SK-N-SH (cell line): ENCODE measurements around the gene UBAC2. TPM values are rescaled to one million over a fixed set of nuclear protein-coding genes. Genes with fewer than 3 reads are reported as not detected.

Source experiments
- CTCF ChIA-PET: fragments of 300-600, 350-600 bp; formaldehyde crosslinking; extraction: SDS; loops from one replicate; lab custom pipeline; 2021; lab: Yijun Ruan, JAX
- POLR2A ChIA-PET: fragments of 350-600 bp; sonication (Branson Sonifier 250); formaldehyde crosslinking; extraction: SDS; loops from one replicate; lab custom pipeline; 2020; ENCODE audit warnings: antibody characterized with exemption, inconsistent platforms; lab: Yijun Ruan, JAX
- DNase-seq: peaks from one replicate; pipeline ENCODE4 v3.0.0; 2012
- H2AFZ ChIP-seq: fragments of 200-600 bp; sonication (generic); 2 replicates; pipeline ENCODE4 v1.8.1; 2016; ENCODE audit warnings: antibody characterized with exemption, mild to moderate bottlenecking, low read depth
- H3F3A ChIP-seq: fragments of 200-600 bp; sonication (generic); replicated peaks from 2 replicates; pipeline ENCODE3; 2016; ENCODE audit warnings: antibody characterized with exemption, mild to moderate bottlenecking; ENCODE audit not compliant: insufficient read depth
- H3K27ac ChIP-seq, 2 experiments: fragments of 200-500 bp in 1 of 2; fragments of 200-600 bp in 1 of 2; sonication (Bioruptor generic) in 1 of 2; sonication (generic), shearing (Covaris generic) in 1 of 2; 2 replicates each; pipeline versions ENCODE4 v1.5.1 to v1.6.1; 2014 to 2016; ENCODE audit warnings: low read depth in 2 of 2, inconsistent platforms in 1 of 2, low read length in 1 of 2, mild to moderate bottlenecking in 1 of 2, mixed read lengths in 1 of 2
- H3K27me3 ChIP-seq: fragments of 200-600 bp; sonication (generic), shearing (Covaris generic); 2 replicates; pipeline ENCODE4 v1.6.1; 2016; ENCODE audit warnings: mixed run types; ENCODE audit not compliant: insufficient read depth
- H3K36me3 ChIP-seq, 2 experiments: fragments of 200-500 bp in 1 of 2; fragments of 200-600 bp in 1 of 2; sonication (Bioruptor generic) in 1 of 2; sonication (generic) in 1 of 2; replicated peaks in 1 of 2; 2 replicates each; pipeline versions ENCODE3 to v1.5.1; 2014 to 2016; ENCODE audit warnings: low read length in 1 of 2, mild to moderate bottlenecking in 1 of 2; ENCODE audit not compliant: insufficient read depth in 2 of 2, control insufficient read depth in 1 of 2
- H3K4me1 ChIP-seq, 2 experiments: fragments of 200-500 bp in 1 of 2; fragments of 200-600 bp in 1 of 2; sonication (Bioruptor generic) in 1 of 2; sonication (generic), shearing (Covaris generic) in 1 of 2; 2 replicates each; pipeline versions ENCODE4 v1.5.1 to v1.6.1; 2014 to 2016; ENCODE audit warnings: low read depth in 1 of 2, low read length in 1 of 2, mixed run types in 1 of 2; ENCODE audit not compliant: insufficient read depth in 2 of 2, control insufficient read depth in 1 of 2
- H3K4me2 ChIP-seq: fragments of 200-600 bp; sonication (generic), shearing (Covaris generic); 2 replicates; pipeline ENCODE4 v1.6.1; 2017; ENCODE audit warnings: mixed run types
- H3K4me3 ChIP-seq, 2 experiments: fragments of 200-500 bp in 1 of 2; fragments of 200-600 bp in 1 of 2; sonication (Bioruptor generic) in 1 of 2; sonication (generic), shearing (Covaris generic) in 1 of 2; 2 replicates each; pipeline versions ENCODE4 v1.5.1 to v1.8.1; 2014 to 2016; ENCODE audit warnings: low read depth in 2 of 2, inconsistent platforms in 1 of 2, low read length in 1 of 2, mild to moderate bottlenecking in 1 of 2, mixed read lengths in 1 of 2, moderate library complexity in 1 of 2
- H3K79me2 ChIP-seq: fragments of 200-600 bp; sonication (generic); 2 replicates; pipeline ENCODE4 v1.8.1; 2017; ENCODE audit warnings: mild to moderate bottlenecking; ENCODE audit not compliant: insufficient read depth
- H3K9ac ChIP-seq: fragments of 200-600 bp; sonication (generic); 2 replicates; pipeline ENCODE4 v1.6.1; 2017; ENCODE audit warnings: mixed run types
- H3K9me2 ChIP-seq: fragments of 200-600 bp; sonication (generic); 2 replicates; pipeline ENCODE4 v1.6.1; 2017; ENCODE audit warnings: mixed run types
- H3K9me3 ChIP-seq: fragments of 200-600 bp; sonication (generic); 2 replicates; pipeline ENCODE4 v1.6.1; 2017; ENCODE audit warnings: mixed run types, mild to moderate bottlenecking, moderate library complexity
- H4K20me1 ChIP-seq: fragments of 200-600 bp; sonication (generic); 2 replicates; pipeline ENCODE4 v1.6.1; 2017; ENCODE audit warnings: mild to moderate bottlenecking, mixed run types; ENCODE audit not compliant: insufficient read depth
- CHD2 ChIP-seq: fragments of 150-350 bp; IDR thresholded peaks from 2 replicates; pipeline ENCODE4 v1.6.1; 2018; ENCODE audit warnings: low read length; ENCODE audit not compliant: partially characterized antibody
- EP300 ChIP-seq, 2 experiments: IDR thresholded peaks; 2 replicates each; pipeline versions ENCODE4 v1.4.0 to v1.6.1; 2012; ENCODE audit warnings: borderline replicate concordance in 1 of 2, low read depth in 1 of 2, low read length in 1 of 2
- FOSL2 ChIP-seq: IDR thresholded peaks from 2 replicates; pipeline ENCODE4 v1.4.0; 2012; ENCODE audit warnings: low read depth, mild to moderate bottlenecking, moderate library complexity, borderline replicate concordance
- FOXJ3 ChIP-seq: sonication (generic); formaldehyde crosslinking; IDR thresholded peaks from 2 replicates; pipeline ENCODE4 v1.5.1; 2020; ENCODE audit warnings: mild to moderate bottlenecking, missing genetic modification reagents
- MEF2A ChIP-seq: IDR thresholded peaks from 2 replicates; pipeline ENCODE4 v1.4.0; 2012; ENCODE audit warnings: low read depth, borderline replicate concordance
- MXI1 ChIP-seq: IDR thresholded peaks from 2 replicates; pipeline ENCODE4 v1.6.1; 2012; ENCODE audit warnings: mild to moderate bottlenecking, low read depth, low read length, improper control_type of control experiment
- NFIC ChIP-seq: IDR thresholded peaks from 2 replicates; pipeline ENCODE4 v1.4.0; 2012; ENCODE audit warnings: borderline replicate concordance
- NRF1 ChIP-seq: IDR thresholded peaks from 2 replicates; pipeline ENCODE4 v1.6.1; 2012; ENCODE audit warnings: low read depth, mild to moderate bottlenecking, low read length
- POLR2AphosphoS5 ChIP-seq: IDR thresholded peaks from 2 replicates; pipeline ENCODE4 v1.6.1; 2012; ENCODE audit warnings: low read depth, low read length
- RFX5 ChIP-seq: IDR thresholded peaks from 2 replicates; pipeline ENCODE4 v1.6.1; 2012; ENCODE audit warnings: mild to moderate bottlenecking, improper control_type of control experiment, low read length
- RXRA ChIP-seq: IDR thresholded peaks from 2 replicates; pipeline ENCODE4 v1.4.0; 2012; ENCODE audit warnings: low read depth, mild to moderate bottlenecking, borderline replicate concordance
- TAF1 ChIP-seq: IDR thresholded peaks from 2 replicates; pipeline ENCODE4 v1.6.1; 2012; ENCODE audit warnings: low read depth, mild to moderate bottlenecking, low read length, moderate library complexity, borderline replicate concordance
- WGBS: methylation state at CpG from one replicate; pipeline ENCODE4 v1.1.6; 2017; ENCODE audit warnings: low lambda C conversion rate; 5-methylcytosine and 5-hydroxymethylcytosine counted together
- polyA plus RNA-seq, 3 experiments: library from polyadenylated mRNA; depleted of rRNA; stranded (reverse); fragments of >200 nt; gene quantifications; 2 replicates each; pipeline ENCODE4 v1.2.3, GENCODE V29; 2012
- TF ChIP-seq, protein P1 (sequence below): IDR thresholded peaks from 2 replicates; pipeline ENCODE4 v1.4.0; 2012; ENCODE audit warnings: low read depth, borderline replicate concordance
- TF ChIP-seq, protein P2 (sequence below): IDR thresholded peaks from 2 replicates; pipeline ENCODE4 v1.4.0; 2012; ENCODE audit warnings: low read depth, borderline replicate concordance
- TF ChIP-seq, protein P3 (sequence below): IDR thresholded peaks from 2 replicates; pipeline ENCODE4 v1.4.0; 2012; ENCODE audit warnings: low read depth
- TF ChIP-seq, protein P4 (sequence below): fragments of 200-600 bp; sonication (generic); IDR thresholded peaks from 2 replicates; pipeline ENCODE4 v1.6.1; 2017; ENCODE audit warnings: antibody characterized with exemption, mild to moderate bottlenecking, moderate library complexity

The UBAC2 gene
- polyA plus RNA-seq, 1 of the 3 experiments (the other 2 are of a cell fraction) = 79.0 TPM

DNA sequence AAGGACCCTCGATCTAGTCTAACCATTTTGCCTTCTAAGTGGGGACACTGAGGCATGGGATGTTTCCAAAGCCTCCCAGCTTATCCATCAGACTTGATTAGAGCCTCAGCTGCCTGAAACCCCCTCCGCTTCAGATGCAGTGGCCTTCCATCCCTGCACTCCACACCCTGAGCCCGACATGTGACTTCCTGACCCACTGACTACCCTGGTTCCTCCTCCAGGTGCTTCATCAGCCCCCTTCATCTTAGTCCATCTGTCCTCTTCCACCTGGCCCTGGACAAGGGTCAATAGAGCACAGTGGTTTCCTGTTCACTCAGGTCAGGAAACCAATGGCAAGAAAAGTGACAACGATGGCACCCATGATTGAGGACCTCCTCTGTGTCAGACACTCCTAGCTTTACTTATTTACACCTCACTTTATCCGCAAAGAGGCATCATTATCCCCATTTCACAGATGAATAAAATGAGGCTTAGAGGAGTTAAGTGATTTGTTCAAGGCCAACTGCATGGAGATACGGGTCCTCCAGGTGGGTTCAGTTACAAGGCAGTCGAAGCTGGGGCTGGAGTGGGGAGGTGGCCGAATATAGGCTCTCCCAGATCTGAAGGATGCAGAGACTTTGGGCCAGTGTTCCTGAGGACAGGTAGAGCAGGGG, 219.1 kb downstream of the UBAC2 start (continued):
- TF ChIP-seq EP300 (IDR thresholded peaks at IDR 0.05; ENCODE audit: borderline replicate concordance in 1 of 2, low read depth in 1 of 2, low read length in 1 of 2) (no peak), RFX5 (no peak), RXRA (no peak), FOSL2 (no peak), NFIC (no peak), TAF1 (no peak), FOXJ3 (CRISPR knock-in tag) (no peak)
- TF ChIP-seq, protein P1, sequence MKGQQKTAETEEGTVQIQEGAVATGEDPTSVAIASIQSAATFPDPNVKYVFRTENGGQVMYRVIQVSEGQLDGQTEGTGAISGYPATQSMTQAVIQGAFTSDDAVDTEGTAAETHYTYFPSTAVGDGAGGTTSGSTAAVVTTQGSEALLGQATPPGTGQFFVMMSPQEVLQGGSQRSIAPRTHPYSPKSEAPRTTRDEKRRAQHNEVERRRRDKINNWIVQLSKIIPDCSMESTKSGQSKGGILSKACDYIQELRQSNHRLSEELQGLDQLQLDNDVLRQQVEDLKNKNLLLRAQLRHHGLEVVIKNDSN = no peak

DNA sequence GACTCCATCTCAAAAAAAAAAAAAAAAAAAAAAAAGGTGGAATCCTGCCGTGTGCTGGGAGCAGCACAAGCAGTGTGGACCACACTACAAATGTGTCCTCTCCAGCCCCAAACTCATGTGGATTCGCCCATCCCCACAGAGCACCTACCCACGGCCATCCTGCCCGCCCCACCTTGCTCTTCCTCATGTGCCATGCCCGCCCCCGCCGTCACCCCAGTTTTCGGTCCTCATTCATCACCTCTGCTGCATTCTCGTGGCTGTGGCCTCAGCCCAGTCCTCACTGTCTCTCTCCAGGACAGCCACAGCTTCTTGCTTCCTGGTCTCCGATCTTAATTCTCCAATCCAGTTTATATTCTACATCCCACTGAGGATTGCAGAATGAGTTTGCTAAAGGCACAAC, 220.6 kb downstream of the UBAC2 start:
- Histone ChIP-seq H3K79me2 (no peaks in the 10 kb centered on the region), H3K27ac (no peak overlapping the region)
- no peak for TF ChIP-seq POLR2AphosphoS5
- TF ChIP-seq MXI1 = no peak
- TF ChIP-seq NRF1 = no peak
- TF ChIP-seq, protein P2, sequence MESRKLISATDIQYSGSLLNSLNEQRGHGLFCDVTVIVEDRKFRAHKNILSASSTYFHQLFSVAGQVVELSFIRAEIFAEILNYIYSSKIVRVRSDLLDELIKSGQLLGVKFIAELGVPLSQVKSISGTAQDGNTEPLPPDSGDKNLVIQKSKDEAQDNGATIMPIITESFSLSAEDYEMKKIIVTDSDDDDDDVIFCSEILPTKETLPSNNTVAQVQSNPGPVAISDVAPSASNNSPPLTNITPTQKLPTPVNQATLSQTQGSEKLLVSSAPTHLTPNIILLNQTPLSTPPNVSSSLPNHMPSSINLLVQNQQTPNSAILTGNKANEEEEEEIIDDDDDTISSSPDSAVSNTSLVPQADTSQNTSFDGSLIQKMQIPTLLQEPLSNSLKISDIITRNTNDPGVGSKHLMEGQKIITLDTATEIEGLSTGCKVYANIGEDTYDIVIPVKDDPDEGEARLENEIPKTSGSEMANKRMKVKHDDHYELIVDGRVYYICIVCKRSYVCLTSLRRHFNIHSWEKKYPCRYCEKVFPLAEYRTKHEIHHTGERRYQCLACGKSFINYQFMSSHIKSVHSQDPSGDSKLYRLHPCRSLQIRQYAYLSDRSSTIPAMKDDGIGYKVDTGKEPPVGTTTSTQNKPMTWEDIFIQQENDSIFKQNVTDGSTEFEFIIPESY = no peak
- TF ChIP-seq, protein P3, sequence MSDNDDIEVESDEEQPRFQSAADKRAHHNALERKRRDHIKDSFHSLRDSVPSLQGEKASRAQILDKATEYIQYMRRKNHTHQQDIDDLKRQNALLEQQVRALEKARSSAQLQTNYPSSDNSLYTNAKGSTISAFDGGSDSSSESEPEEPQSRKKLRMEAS = no peak
- TF ChIP-seq CHD2 = no peak
- TF ChIP-seq, protein P4, sequence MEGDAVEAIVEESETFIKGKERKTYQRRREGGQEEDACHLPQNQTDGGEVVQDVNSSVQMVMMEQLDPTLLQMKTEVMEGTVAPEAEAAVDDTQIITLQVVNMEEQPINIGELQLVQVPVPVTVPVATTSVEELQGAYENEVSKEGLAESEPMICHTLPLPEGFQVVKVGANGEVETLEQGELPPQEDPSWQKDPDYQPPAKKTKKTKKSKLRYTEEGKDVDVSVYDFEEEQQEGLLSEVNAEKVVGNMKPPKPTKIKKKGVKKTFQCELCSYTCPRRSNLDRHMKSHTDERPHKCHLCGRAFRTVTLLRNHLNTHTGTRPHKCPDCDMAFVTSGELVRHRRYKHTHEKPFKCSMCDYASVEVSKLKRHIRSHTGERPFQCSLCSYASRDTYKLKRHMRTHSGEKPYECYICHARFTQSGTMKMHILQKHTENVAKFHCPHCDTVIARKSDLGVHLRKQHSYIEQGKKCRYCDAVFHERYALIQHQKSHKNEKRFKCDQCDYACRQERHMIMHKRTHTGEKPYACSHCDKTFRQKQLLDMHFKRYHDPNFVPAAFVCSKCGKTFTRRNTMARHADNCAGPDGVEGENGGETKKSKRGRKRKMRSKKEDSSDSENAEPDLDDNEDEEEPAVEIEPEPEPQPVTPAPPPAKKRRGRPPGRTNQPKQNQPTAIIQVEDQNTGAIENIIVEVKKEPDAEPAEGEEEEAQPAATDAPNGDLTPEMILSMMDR = no peak
- no peak for TF ChIP-seq TAF1
- TF ChIP-seq MEF2A = no peak
- TF ChIP-seq FOXJ3 (CRISPR knock-in tag) = no peak
- TF ChIP-seq, all 33 proteins: peak for 0
- H3K4me3 ChIP-seq = no peak overlapping the region
- H3K9ac ChIP-seq = no peak overlapping the region
- H3F3A ChIP-seq = no peaks in the 10 kb centered on the region
- H3K27me3 ChIP-seq = no peaks in the 10 kb centered on the region; the same call in 1 of the 2 replicates
- no peaks in the 10 kb centered on the region for H3K9me2 ChIP-seq
- POLR2A ChIA-PET = no interaction called here
- H3K36me3 ChIP-seq = no peaks in the 10 kb centered on the region
- WGBS = 69% methylated on average over 9 of the region's 10 CpGs
- no peaks in the 10 kb centered on the region for H4K20me1 ChIP-seq
- H3K4me2 ChIP-seq = no peak overlapping the region
- no peaks in the 10 kb centered on the region for H3K9me3 ChIP-seq
- no peak for DNase-seq
- CTCF ChIA-PET = interaction anchor here (4.8 to 5.3 kb wide), 2 partner anchors 15 kb away, joined by 33 read pairs; no protein-coding TSS in a partner anchor
- H2AFZ ChIP-seq = no peak overlapping the region
- H3K4me1 ChIP-seq = no peaks in the 10 kb centered on the region; a peak in 1 of 4 replicates
